GM19035 (cell line): Measurements from ENCODE around the gene FXR1.
"Not testable (repeated sequence)": the region's sequence is repeated elsewhere in the genome, so short reads cannot be mapped to it uniquely, and the experiment has no call there.

Experiments used
- ATAC-seq: cut with Tn5 transposase; IDR thresholded peaks from one replicate; pipeline ENCODE4 v1.9.1; 2021; ENCODE audit not compliant: unreplicated experiment

FXR1 gene

GRCh38 chr3:180912304-180913296 lies at the start of gene FXR1:
Gene FXR1 (plus strand): TSS chr3:180912670. CDS start chr3:180912686, 16 bp downstream.
- peak; percentile 99 for ATAC-seq

- no peak for ATAC-seq
Measured at GRCh38 chr3:180870008-180870699, 42.3 kb upstream of the FXR1 start.

- ATAC-seq, result no peak
Measured at GRCh38 chr3:180871901-180872300, 40.6 kb upstream of the FXR1 start.

GRCh38 chr3:180872430-180872829 lies 40.0 kb upstream of the FXR1 start:
- not testable (repeated sequence) for ATAC-seq

GRCh38 chr3:180875124-180875698 lies 37.3 kb upstream of the FXR1 start:
- no peak for ATAC-seq

- ATAC-seq, result no peak
Measured at GRCh38 chr3:180881065-180881801, 31.2 kb upstream of the FXR1 start.

GRCh38 chr3:180882115-180882514 lies 30.4 kb upstream of the FXR1 start:
- no peak for ATAC-seq

- ATAC-seq, result no peak
Measured at GRCh38 chr3:180888992-180889560, 23.4 kb upstream of the FXR1 start.

GRCh38 chr3:180898572-180898971 lies 13.9 kb upstream of the FXR1 start:
- ATAC-seq, result no peak

GRCh38 chr3:180909369-180910127 lies 2.9 kb upstream of the FXR1 start:
- ATAC-seq, result no peak

GRCh38 chr3:180910823-180911222 lies 1.6 kb upstream of the FXR1 start:
- ATAC-seq, result no peak

- ATAC-seq, result peak; percentile 13
Measured at GRCh38 chr3:180911876-180912303, 580 bp upstream of the FXR1 start.

- no peak for ATAC-seq
Measured at GRCh38 chr3:180913581-180914404, 1.3 kb downstream of the FXR1 start.

- no peak for ATAC-seq
Measured at GRCh38 chr3:180918542-180918941, 6.1 kb downstream of the FXR1 start.

GRCh38 chr3:180922242-180922641 lies 9.8 kb downstream of the FXR1 start:
- ATAC-seq, result no peak

- no peak for ATAC-seq
Measured at GRCh38 chr3:180923561-180923960, 11.1 kb downstream of the FXR1 start.

GRCh38 chr3:180926526-180926925 lies 14.1 kb downstream of the FXR1 start:
- no peak for ATAC-seq

- ATAC-seq, result no peak
Measured at GRCh38 chr3:180929376-180929775, 16.9 kb downstream of the FXR1 start.

GRCh38 chr3:180930526-180930925 lies 18.1 kb downstream of the FXR1 start:
- no peak for ATAC-seq
